MCF 10A (cell line): ENCODE measurements around the gene DIP2B. TPM values are rescaled to one million over a fixed set of nuclear protein-coding genes. Genes with fewer than 3 reads are reported as not detected.

ENCODE experiments used
- BruUV-seq: library from RNA; stranded (reverse); fragments of 400-500 nt; replicated peaks from 2 replicates; lab custom pipeline; 2021; lab: Mats Ljungman, UMichigan
- CTCF ChIA-PET: fragments of 300-600 bp; sonication (Branson Sonifier 250); formaldehyde crosslinking; extraction: SDS; loops from one replicate; lab custom pipeline; 2021; ENCODE audit warnings: antibody characterized with exemption, inconsistent platforms; lab: Yijun Ruan, JAX
- POLR2A ChIA-PET: fragments of 300-600, 350-650 bp; sonication (Branson Sonifier 250); formaldehyde crosslinking; extraction: SDS; loops from one replicate; lab custom pipeline; 2020; ENCODE audit warnings: antibody characterized with exemption, inconsistent platforms; lab: Yijun Ruan, JAX
- DNase-seq: peaks from one replicate; pipeline ENCODE4 v3.0.0-alpha.2; 2018; ENCODE audit not compliant: unreplicated experiment
- H3K27ac Mint-ChIP-seq: one replicate; pipeline ENCODE4 v1.8.0; 2022; ENCODE audit warnings: mild to moderate bottlenecking, low read depth, mixed read lengths; ENCODE audit not compliant: unreplicated experiment
- H3K27me3 Mint-ChIP-seq: one replicate; pipeline ENCODE4 v1.8.0; 2022; ENCODE audit warnings: mixed read lengths; ENCODE audit not compliant: insufficient read depth, unreplicated experiment
- H3K36me3 Mint-ChIP-seq: one replicate; pipeline ENCODE4 v1.8.0; 2022; ENCODE audit warnings: mild to moderate bottlenecking, moderate library complexity, mixed read lengths; ENCODE audit not compliant: insufficient read depth, unreplicated experiment
- H3K4me1 Mint-ChIP-seq: one replicate; pipeline ENCODE4 v1.8.0; 2022; ENCODE audit warnings: mixed read lengths; ENCODE audit not compliant: insufficient read depth, unreplicated experiment
- H3K4me3 Mint-ChIP-seq: one replicate; pipeline ENCODE4 v1.8.0; 2022; ENCODE audit warnings: mild to moderate bottlenecking, moderate library complexity, mixed read lengths; ENCODE audit not compliant: unreplicated experiment
- H3K9me3 Mint-ChIP-seq: one replicate; pipeline ENCODE4 v1.8.0; 2022; ENCODE audit warnings: mixed read lengths; ENCODE audit not compliant: unreplicated experiment
- CTCF ChIP-seq: fragments of 200-600 bp; IDR thresholded peaks from one replicate; pipeline ENCODE4 v1.8.0; 2022; ENCODE audit warnings: antibody characterized with exemption, mild to moderate bottlenecking; ENCODE audit not compliant: unreplicated experiment
- intact Hi-C: fragments of 100-400 bp; cut with micrococcal nuclease; formaldehyde crosslinking; loops from 2 replicates; pipeline ENCODE4 v1.14.1; 2022
- total RNA-seq: library from RNA; stranded (reverse); gene quantifications from 2 replicates; pipeline ENCODE4 v1.2.3, GENCODE V29; 2022

DIP2B gene
- total RNA-seq, 1 experiment from 2014 or later, result 18.8 TPM

- TF ChIP-seq CTCF, result no peak
- POLR2A ChIA-PET, result interaction anchor here (0.7 to 1.0 kb wide), 2 partner anchors 13 to 140 kb away, joined by 3 to 4 read pairs; no protein-coding TSS in a partner anchor
- H3K27me3 Mint-ChIP-seq, result no peaks in the 10 kb centered on the region
- H3K4me3 Mint-ChIP-seq, result no peak overlapping the region
- peaks cover 7% of the 10 kb centered on the region for H3K36me3 Mint-ChIP-seq
- H3K4me1 Mint-ChIP-seq, result peaks cover 11% of the 10 kb centered on the region
- H3K9me3 Mint-ChIP-seq, result no peaks in the 10 kb centered on the region
- intact Hi-C loops, result no loop called here
- BruUV-seq, result no TSS peak
- CTCF ChIA-PET, result interaction anchor here (0.8 to 1.6 kb wide), 2 partner anchors 11 to 403 kb away, joined by 3 to 4 read pairs; partner anchors contain the start of gene COX14
- DNase-seq, result no peak
- H3K27ac Mint-ChIP-seq, result no peak overlapping the region
Measured at GRCh38 chr12:50514526-50515276, 9.9 kb downstream of the DIP2B start.

DNA sequence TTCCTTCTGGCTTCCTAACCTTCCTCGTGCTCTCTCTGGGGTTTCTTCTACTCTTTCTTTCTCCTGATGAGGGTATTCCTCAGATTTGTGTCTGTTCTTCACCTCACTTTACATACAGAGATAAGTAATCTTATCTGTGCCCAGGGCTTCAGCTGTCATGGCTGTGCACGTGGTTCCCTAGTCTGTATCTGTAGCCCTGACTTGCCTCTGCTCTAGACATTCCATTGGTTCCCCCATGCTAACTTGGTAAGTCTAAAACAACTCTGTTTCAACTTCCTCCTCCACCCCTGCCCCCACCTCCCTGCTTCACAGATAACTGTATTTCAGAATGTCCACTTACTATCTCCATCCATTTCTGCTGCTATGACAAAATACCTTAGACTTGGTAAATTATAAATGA lies 10.8 kb downstream of the DIP2B start:
- no peak overlapping the region for H3K4me3 Mint-ChIP-seq
- TF ChIP-seq CTCF, result no peak
- H3K27ac Mint-ChIP-seq, result no peak overlapping the region
- POLR2A ChIA-PET, result interaction anchor here (0.7 kb wide), 1 partner anchor 139 kb away, joined by 3 read pairs; no protein-coding TSS in a partner anchor
- BruUV-seq, result no TSS peak
- CTCF ChIA-PET, result interaction anchor here (0.5 to 1.0 kb wide), 2 partner anchors 9 to 131 kb away, joined by 3 read pairs; no protein-coding TSS in a partner anchor
- intact Hi-C loops, result no loop called here
- no peak for DNase-seq
- no peaks in the 10 kb centered on the region for H3K27me3 Mint-ChIP-seq
- no peaks in the 10 kb centered on the region for H3K9me3 Mint-ChIP-seq
- peaks cover 9% of the 10 kb centered on the region for H3K4me1 Mint-ChIP-seq
- peaks cover 6% of the 10 kb centered on the region for H3K36me3 Mint-ChIP-seq

- peaks cover 6% of the 10 kb centered on the region for H3K36me3 Mint-ChIP-seq
- no peaks in the 10 kb centered on the region for H3K9me3 Mint-ChIP-seq
- no peak for DNase-seq
- no TSS peak for BruUV-seq
- CTCF ChIA-PET, result interaction anchor here (0.6 to 0.9 kb wide), 2 partner anchors 13 to 28 kb away, joined by 3 to 6 read pairs; partner anchors contain the start of gene DIP2B
- H3K4me3 Mint-ChIP-seq, result no peak overlapping the region
- H3K4me1 Mint-ChIP-seq, result peaks cover 9% of the 10 kb centered on the region
- intact Hi-C loops, result no loop called here
- no peak overlapping the region for H3K27ac Mint-ChIP-seq
- POLR2A ChIA-PET, result interaction anchor here (0.7 to 3.5 kb wide), 5 partner anchors 9 to 263 kb away, joined by 3 to 18 read pairs (median 5); partner anchors contain the start of gene DIP2B
- H3K27me3 Mint-ChIP-seq, result no peaks in the 10 kb centered on the region
- TF ChIP-seq CTCF, result no peak
Measured at GRCh38 chr12:50517421-50518048, 12.8 kb downstream of the DIP2B start.

DNA sequence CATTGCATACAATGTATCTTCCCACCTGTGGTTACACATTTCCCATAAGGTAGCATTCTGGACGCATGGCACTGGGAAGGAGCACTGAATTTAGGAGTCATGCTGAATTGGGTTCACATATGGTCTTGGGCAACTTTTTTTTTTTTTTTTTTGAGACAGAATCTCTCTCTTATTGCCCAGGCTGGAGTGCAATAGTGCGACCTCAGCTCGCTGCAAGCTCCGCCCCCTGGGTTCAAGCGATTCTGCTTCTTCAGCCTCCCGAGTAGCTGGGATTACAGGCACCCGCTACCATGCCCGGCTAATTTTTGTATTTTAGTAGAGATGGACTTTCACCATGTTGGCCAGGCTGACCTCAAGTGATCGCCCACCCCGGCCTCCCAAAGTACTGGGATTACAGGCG lies 13.3 kb downstream of the DIP2B start:
- TF ChIP-seq CTCF, result no peak
- no peak overlapping the region for H3K4me3 Mint-ChIP-seq
- H3K4me1 Mint-ChIP-seq, result peaks cover 9% of the 10 kb centered on the region
- CTCF ChIA-PET, result interaction anchor here (0.6 to 0.9 kb wide), 2 partner anchors 13 to 28 kb away, joined by 3 to 6 read pairs; partner anchors contain the start of gene DIP2B
- DNase-seq, result no peak
- no peaks in the 10 kb centered on the region for H3K9me3 Mint-ChIP-seq
- H3K36me3 Mint-ChIP-seq, result peaks cover 6% of the 10 kb centered on the region
- intact Hi-C loops, result no loop called here
- no peak overlapping the region for H3K27ac Mint-ChIP-seq
- BruUV-seq, result no TSS peak
- no peaks in the 10 kb centered on the region for H3K27me3 Mint-ChIP-seq
- POLR2A ChIA-PET, result interaction anchor here (0.7 to 3.5 kb wide), 6 partner anchors 10 to 264 kb away, joined by 3 to 18 read pairs (median 4); partner anchors contain the start of gene DIP2B
